Measurements from ENCODE around the gene BLM. TPM values are rescaled to one million over a fixed set of nuclear protein-coding genes. Genes with fewer than 3 reads are reported as not detected.

Gene BLM
- polyA plus RNA-seq, 1 donor (not counting 4 experiments of a cell fraction or from before 2014, with no cell fraction given), result 4.4 TPM

GRCh38 chr15:90681056-90681455 is 36.1 kb upstream of the BLM start:
- Histone ChIP-seq H3K36me3 (ENCODE audit: control insufficient read depth in 2 of 2, extremely low read depth in 1 of 2, insufficient read depth in 2 of 2, low read length in 2 of 2) (no peaks in the 10 kb centered on the region), H3K27ac (ENCODE audit: control insufficient read depth, insufficient read depth, low read length) (no peak overlapping the region), H3K4me2 (ENCODE audit: control insufficient read depth, extremely low read depth, insufficient read depth, low read depth, low read length) (no peak overlapping the region), H3K79me2 (ENCODE audit: control insufficient read depth, insufficient read depth, low read length) (no peaks in the 10 kb centered on the region), H3K27me3 (ENCODE audit: control insufficient read depth, extremely low read depth, insufficient read depth, low read length) (no peaks in the 10 kb centered on the region), H3K9ac (ENCODE audit: control insufficient read depth, extremely low read depth, insufficient read depth, low read length) (peak overlapping the region; percentile 0), H3K9me3 (ENCODE audit: control insufficient read depth, low read depth, low read length) (no peaks in the 10 kb centered on the region), H4K20me1 (ENCODE audit: control insufficient read depth, extremely low read depth, insufficient read depth, low read length) (no peaks in the 10 kb centered on the region), H3K4me1 (ENCODE audit: control insufficient read depth, extremely low read depth, insufficient read depth, low read length) (peaks cover 14% of the 10 kb centered on the region), H3K9me1 (ENCODE audit: control insufficient read depth, extremely low read depth, insufficient read depth, low read length) (no peaks in the 10 kb centered on the region), H2AFZ (ENCODE audit: control insufficient read depth, low read length) (no peak overlapping the region), H3K4me3 (ENCODE audit: control insufficient read depth in 2 of 3, extremely low read depth in 1 of 3, insufficient read depth in 2 of 3, low read depth in 1 of 3, low read length in 3 of 3) (no peak overlapping the region)
- TF ChIP-seq EZH2 (IDR thresholded peaks at IDR 0.05; ENCODE audit: low read length), result no peak
- TF ChIP-seq CTCF (optimal IDR thresholded peaks at IDR 0.05 in 1 of 3, IDR thresholded peaks at IDR 0.05 in 1 of 3, conservative IDR thresholded peaks at IDR 0.05 in 1 of 3; ENCODE audit: extremely low read depth in 1 of 3, insufficient read depth in 2 of 3, low read length in 3 of 3), result no peak
- DNase-seq (ENCODE audit: low read depth, low spot score) (no peak), FAIRE-seq (no peak)
- dilution Hi-C loops (cut with MboI; ENCODE audit: extremely low pct_ligation_motif_present, low sequenced_read_pairs), result no loop called here

- Histone ChIP-seq H3K9me3 (ENCODE audit: control insufficient read depth, low read depth, low read length) (no peaks in the 10 kb centered on the region), H3K27ac (ENCODE audit: control insufficient read depth, insufficient read depth, low read length) (no peak overlapping the region), H4K20me1 (ENCODE audit: control insufficient read depth, extremely low read depth, insufficient read depth, low read length) (no peaks in the 10 kb centered on the region), H3K79me2 (ENCODE audit: control insufficient read depth, insufficient read depth, low read length) (no peaks in the 10 kb centered on the region), H2AFZ (ENCODE audit: control insufficient read depth, low read length) (no peak overlapping the region), H3K4me1 (ENCODE audit: control insufficient read depth, extremely low read depth, insufficient read depth, low read length) (peaks cover 14% of the 10 kb centered on the region), H3K4me2 (ENCODE audit: control insufficient read depth, extremely low read depth, insufficient read depth, low read depth, low read length) (no peak overlapping the region), H3K4me3 (ENCODE audit: control insufficient read depth in 2 of 3, extremely low read depth in 1 of 3, insufficient read depth in 2 of 3, low read depth in 1 of 3, low read length in 3 of 3) (no peak overlapping the region), H3K36me3 (ENCODE audit: control insufficient read depth in 2 of 2, extremely low read depth in 1 of 2, insufficient read depth in 2 of 2, low read length in 2 of 2) (no peaks in the 10 kb centered on the region), H3K9ac (ENCODE audit: control insufficient read depth, extremely low read depth, insufficient read depth, low read length) (no peak overlapping the region), H3K27me3 (ENCODE audit: control insufficient read depth, extremely low read depth, insufficient read depth, low read length) (no peaks in the 10 kb centered on the region), H3K9me1 (ENCODE audit: control insufficient read depth, extremely low read depth, insufficient read depth, low read length) (no peaks in the 10 kb centered on the region)
- dilution Hi-C loops (cut with MboI; ENCODE audit: extremely low pct_ligation_motif_present, low sequenced_read_pairs), result no loop called here
- FAIRE-seq (no peak), DNase-seq (ENCODE audit: low read depth, low spot score) (no peak)
- TF ChIP-seq EZH2 (IDR thresholded peaks at IDR 0.05; ENCODE audit: low read length) (no peak), CTCF (optimal IDR thresholded peaks at IDR 0.05 in 1 of 3, IDR thresholded peaks at IDR 0.05 in 1 of 3, conservative IDR thresholded peaks at IDR 0.05 in 1 of 3; ENCODE audit: extremely low read depth in 1 of 3, insufficient read depth in 2 of 3, low read length in 3 of 3) (no peak)
These were observed 35.7 kb upstream of the BLM start for GRCh38 chr15:90681480-90681879.

All from keratinocyte (primary cell).